ENCODE data around the gene CLRN3.

- no peak for TF ChIP-seq CTCF (IDR thresholded peaks at IDR 0.05; ENCODE audit: insufficient read depth, low read depth, low read length)
- TF ChIP-seq EZH2 (IDR thresholded peaks at IDR 0.05; ENCODE audit: insufficient read depth, low read length) = no peak
Measured at GRCh38 chr10:127881262-127881661, 11.5 kb downstream of the CLRN3 start.

Data from astrocyte (in vitro differentiated cells and primary cell).